ENCODE data around the gene MACF1. TPM values are rescaled to one million over a fixed set of nuclear protein-coding genes. Genes with fewer than 3 reads are reported as not detected.
A peak's percentile ranks its signal among the peaks of the same experiment; 100 is the strongest.

The MACF1 gene
- total and polyA plus RNA-seq, 2 of the 13 experiments (the other 11 are each of a cell fraction or from before 2014, with no cell fraction given) = 36.7 to 65.4 TPM

GRCh38 chr1:39391691-39392679 is 187.5 kb downstream of the MACF1 start (continued):
- TF ChIP-seq AHDC1 (CRISPR knock-in tag; IDR thresholded peaks at IDR 0.05; ENCODE audit: borderline replicate concordance) (no peak), CHD4 (IDR thresholded peaks at IDR 0.05; ENCODE audit: borderline replicate concordance, low read length) (no peak), REST (IDR thresholded peaks at IDR 0.05; ENCODE audit: borderline replicate concordance in 1 of 2, low read depth in 1 of 2, low read length in 2 of 2) (no peak), ASH2L (IDR thresholded peaks at IDR 0.05; ENCODE audit: insufficient read length, low read depth, low read length) (peak; percentile 37), ZNF570 (CRISPR knock-in tag; IDR thresholded peaks at IDR 0.05; ENCODE audit: borderline replicate concordance) (no peak), CREB1 (IDR thresholded peaks at IDR 0.05) (no peak), CREB1 (CRISPR knock-in tag; IDR thresholded peaks at IDR 0.05) (peak; percentile 81), CEBPB (IDR thresholded peaks at IDR 0.05; ENCODE audit: borderline replicate concordance, low read depth, low read length) (peak; percentile 1; the same call in 1 of the 2 replicates), ZNF431 (CRISPR knock-in tag; IDR thresholded peaks at IDR 0.05; ENCODE audit: borderline replicate concordance, low read depth) (no peak), TAF15 (IDR thresholded peaks at IDR 0.05; ENCODE audit: low read depth, low read length, poor library complexity, severe bottlenecking) (no peak), ZNF333 (CRISPR knock-in tag; IDR thresholded peaks at IDR 0.05; ENCODE audit: borderline replicate concordance) (no peak), CREM (IDR thresholded peaks at IDR 0.05) (peak; percentile 16; the same call in 1 of the 2 replicates), CREM (CRISPR knock-in tag; IDR thresholded peaks at IDR 0.05) (no peak), NFIC (IDR thresholded peaks at IDR 0.05; ENCODE audit: low read length) (no peak), ZNF574 (CRISPR knock-in tag; IDR thresholded peaks at IDR 0.05) (no peak), FOXO1 (CRISPR knock-in tag; IDR thresholded peaks at IDR 0.05) (no peak)

All from HepG2 (cell line).